Mononuclear cell (primary cell): Measurements from ENCODE around the gene ACTL7A. TPM values are rescaled to one million over a fixed set of nuclear protein-coding genes. Genes with fewer than 3 reads are reported as not detected.
"Not testable (repeated sequence)": the region's sequence is repeated elsewhere in the genome, so short reads cannot be mapped to it uniquely, and the experiment has no call there.

Experiments
- H3K27me3 ChIP-seq: 2 replicates; pipeline ENCODE4 v1.6.0; 2011; ENCODE audit warnings: low read length, control low read depth; ENCODE audit not compliant: insufficient read depth
- H3K4me1 ChIP-seq: 2 replicates; pipeline ENCODE4 v1.5.1; 2011; ENCODE audit warnings: mild to moderate bottlenecking, low read length, control low read depth; ENCODE audit not compliant: insufficient read depth
- H3K4me3 ChIP-seq: 2 replicates; pipeline ENCODE4 v1.5.1; 2011; ENCODE audit warnings: mild to moderate bottlenecking, low read length, moderate library complexity
- H3K9me3 ChIP-seq: 2 replicates; pipeline ENCODE4 v1.5.1; 2011; ENCODE audit warnings: low read depth, mild to moderate bottlenecking, control low read depth, low read length
- total RNA-seq: library from RNA; depleted of rRNA; stranded (reverse); fragments of >200 nt; gene quantifications from one replicate; pipeline ENCODE4 v1.2.3, GENCODE V29; 2012

The ACTL7A gene
- total RNA-seq, 1 donor, result not detected

GRCh38 chr9:108880738-108881316 is 18.8 kb downstream of the ACTL7A start:
- Histone ChIP-seq H3K27me3 (no peaks in the 10 kb centered on the region), H3K4me3 (no peak overlapping the region), H3K9me3 (no peaks in the 10 kb centered on the region), H3K4me1 (no peaks in the 10 kb centered on the region)

- no peak overlapping the region for H3K4me3 ChIP-seq
- H3K4me1 ChIP-seq, result no peaks in the 10 kb centered on the region
- no peaks in the 10 kb centered on the region for H3K27me3 ChIP-seq
Observed at GRCh38 chr9:108882052-108882888, 20.2 kb downstream of the ACTL7A start.

GRCh38 chr9:108883085-108883484 is 21.0 kb downstream of the ACTL7A start:
- Histone ChIP-seq H3K4me1 (no peaks in the 10 kb centered on the region), H3K4me3 (no peak overlapping the region), H3K27me3 (no peaks in the 10 kb centered on the region), H3K9me3 (no peaks in the 10 kb centered on the region)

More at GRCh38 chr9:108882052-108882888, 20.2 kb downstream of the ACTL7A start:
- H3K9me3 ChIP-seq, result no peaks in the 10 kb centered on the region

- H3K4me3 ChIP-seq, result no peak overlapping the region
- no peaks in the 10 kb centered on the region for H3K4me1 ChIP-seq
- no peaks in the 10 kb centered on the region for H3K9me3 ChIP-seq
- no peaks in the 10 kb centered on the region for H3K27me3 ChIP-seq
Observed at GRCh38 chr9:108884701-108885100, 22.6 kb downstream of the ACTL7A start.

GRCh38 chr9:108885643-108886348 is 23.7 kb downstream of the ACTL7A start:
- Histone ChIP-seq H3K4me1 (no peaks in the 10 kb centered on the region), H3K9me3 (no peaks in the 10 kb centered on the region)

GRCh38 chr9:108886594-108887271 is 24.7 kb downstream of the ACTL7A start:
- H3K4me1 ChIP-seq, H3K9me3 ChIP-seq, H3K4me3 ChIP-seq, H3K27me3 ChIP-seq: not testable (repeated sequence)

More at GRCh38 chr9:108885643-108886348, 23.7 kb downstream of the ACTL7A start:
- Histone ChIP-seq H3K27me3 (no peaks in the 10 kb centered on the region), H3K4me3 (no peak overlapping the region)

- Histone ChIP-seq H3K9me3 (no peaks in the 10 kb centered on the region), H3K4me1 (no peaks in the 10 kb centered on the region), H3K4me3 (no peak overlapping the region), H3K27me3 (no peaks in the 10 kb centered on the region)
Observed at GRCh38 chr9:108889649-108890067, 27.6 kb downstream of the ACTL7A start.

GRCh38 chr9:108894225-108894997 is 32.3 kb downstream of the ACTL7A start:
- H3K9me3 ChIP-seq, result no peaks in the 10 kb centered on the region
- H3K27me3 ChIP-seq, result no peaks in the 10 kb centered on the region
- no peak overlapping the region for H3K4me3 ChIP-seq
- H3K4me1 ChIP-seq, result no peaks in the 10 kb centered on the region

- H3K4me3 ChIP-seq, result no peak overlapping the region
- no peaks in the 10 kb centered on the region for H3K4me1 ChIP-seq
- no peaks in the 10 kb centered on the region for H3K9me3 ChIP-seq
- no peaks in the 10 kb centered on the region for H3K27me3 ChIP-seq
Observed at GRCh38 chr9:108897324-108898096, 35.4 kb downstream of the ACTL7A start.

GRCh38 chr9:108899023-108899695 is 37.1 kb downstream of the ACTL7A start:
- not testable (repeated sequence) for H3K4me1 ChIP-seq, H3K27me3 ChIP-seq, H3K9me3 ChIP-seq, H3K4me3 ChIP-seq

- no peaks in the 10 kb centered on the region for H3K9me3 ChIP-seq
- H3K4me1 ChIP-seq, result no peaks in the 10 kb centered on the region
- H3K27me3 ChIP-seq, result no peaks in the 10 kb centered on the region
- H3K4me3 ChIP-seq, result no peak overlapping the region
Observed at GRCh38 chr9:108900176-108900575, 38.1 kb downstream of the ACTL7A start.

GRCh38 chr9:108903420-108904103 is 41.5 kb downstream of the ACTL7A start:
- Histone ChIP-seq H3K4me3 (no peak overlapping the region), H3K9me3 (no peaks in the 10 kb centered on the region), H3K4me1 (no peaks in the 10 kb centered on the region), H3K27me3 (no peaks in the 10 kb centered on the region)

- no peaks in the 10 kb centered on the region for H3K27me3 ChIP-seq
- no peaks in the 10 kb centered on the region for H3K4me1 ChIP-seq
- no peaks in the 10 kb centered on the region for H3K9me3 ChIP-seq
- no peak overlapping the region for H3K4me3 ChIP-seq
Observed at GRCh38 chr9:108904161-108904560, 42.1 kb downstream of the ACTL7A start.
